GM21423 (cell line): ENCODE data around the gene SLC7A1.

Experiments
- ATAC-seq: cut with Tn5 transposase; IDR thresholded peaks from one replicate; pipeline ENCODE4 v1.9.1; 2021; ENCODE audit warnings: mild to moderate bottlenecking, moderate library complexity; ENCODE audit not compliant: unreplicated experiment

The SLC7A1 gene

GRCh38 chr13:29562786-29563438, 32.6 kb downstream of the SLC7A1 start:
- ATAC-seq = no peak

- no peak for ATAC-seq
Measured at GRCh38 chr13:29561918-29562317, 33.6 kb downstream of the SLC7A1 start.

DNA sequence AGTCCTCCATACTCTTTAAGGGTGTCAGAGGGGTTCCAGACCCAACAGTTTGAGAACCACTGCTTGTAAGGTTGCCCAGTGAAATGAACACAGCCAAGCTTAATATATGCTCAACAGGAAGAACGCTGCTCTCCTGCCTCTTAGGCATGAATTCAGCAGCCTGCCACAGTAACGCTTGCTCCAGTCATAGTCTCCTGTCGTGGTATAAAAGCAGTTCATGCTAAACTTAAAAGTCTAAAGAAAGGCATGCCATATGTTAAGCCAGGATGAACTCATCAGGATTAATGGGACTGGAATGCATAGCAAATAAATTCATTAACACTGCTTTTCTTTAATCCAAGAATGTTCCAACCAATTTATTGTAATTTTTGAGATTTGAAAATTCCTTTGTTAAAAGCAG, 38.7 kb downstream of the SLC7A1 start:
- no peak for ATAC-seq

GRCh38 chr13:29551214-29551613, 44.3 kb downstream of the SLC7A1 start:
- no peak for ATAC-seq

DNA sequence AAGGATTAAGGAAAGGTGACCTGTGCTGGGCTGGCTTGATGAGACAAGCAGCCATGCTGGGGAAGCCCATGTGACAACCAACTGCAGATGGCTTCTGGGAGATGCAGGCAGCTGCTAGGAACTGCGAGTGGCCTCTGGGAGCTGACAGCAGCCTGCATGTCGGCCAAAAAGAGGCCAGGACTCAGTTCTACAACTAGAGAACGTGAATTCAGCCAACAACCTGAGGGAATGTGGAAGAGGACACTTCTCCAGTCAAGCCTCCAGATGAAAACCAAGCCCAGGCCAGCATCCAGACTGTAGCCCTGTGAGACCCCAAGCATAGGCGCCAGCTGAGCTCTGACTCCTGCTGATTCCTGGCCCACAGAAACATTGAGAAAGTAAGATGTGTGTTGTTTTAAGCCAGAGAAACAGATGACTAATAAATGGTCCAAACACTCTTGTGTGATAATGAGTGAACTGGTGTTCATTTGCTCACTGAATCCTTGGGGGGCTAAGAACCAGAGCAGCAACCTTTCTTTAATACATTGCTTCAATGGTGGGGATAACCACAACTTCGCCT, 45.0 kb downstream of the SLC7A1 start:
- ATAC-seq = no peak

GRCh38 chr13:29548722-29549121, 46.8 kb downstream of the SLC7A1 start:
- ATAC-seq = no peak

- no peak for ATAC-seq
Measured at GRCh38 chr13:29547153-29547552, 48.3 kb downstream of the SLC7A1 start.

DNA sequence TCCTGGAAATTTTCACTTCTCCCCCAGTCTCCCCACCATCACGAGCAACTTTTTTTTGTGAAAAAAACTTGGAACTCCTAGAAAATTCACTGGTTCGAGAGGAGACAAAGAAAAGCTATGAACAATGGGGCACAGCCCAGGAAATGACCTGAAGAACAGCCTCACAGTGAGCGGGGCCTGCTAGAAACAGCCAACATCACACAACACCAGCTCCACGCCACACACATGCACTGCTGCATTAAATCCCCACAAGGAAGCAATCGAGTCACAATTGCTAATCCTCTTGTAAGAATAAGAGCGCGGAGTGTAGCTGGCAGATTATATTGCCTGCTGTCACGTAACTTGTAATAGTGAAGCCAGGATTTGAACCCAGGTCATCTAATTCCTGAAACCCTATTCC, 48.8 kb downstream of the SLC7A1 start:
- no peak for ATAC-seq

DNA sequence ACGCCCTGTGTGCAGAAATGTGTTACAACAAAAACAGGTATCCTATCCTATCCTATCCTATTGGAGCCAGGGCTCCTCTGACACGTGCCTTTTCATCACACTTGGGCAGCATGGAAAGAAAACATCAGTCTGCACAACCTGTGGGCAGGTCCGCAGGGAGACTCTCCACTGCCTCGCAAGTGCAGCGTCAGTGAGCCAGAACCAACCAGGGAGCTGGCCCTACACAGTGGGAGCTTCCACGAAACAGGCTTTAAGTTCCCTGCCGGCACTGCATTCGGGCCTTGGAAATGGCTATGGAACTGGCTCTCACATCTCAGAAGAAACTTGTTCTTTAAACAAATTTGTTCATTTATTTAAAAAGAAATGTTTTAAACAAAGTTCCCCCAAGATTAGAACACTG, 49.5 kb downstream of the SLC7A1 start:
- ATAC-seq = no peak

DNA sequence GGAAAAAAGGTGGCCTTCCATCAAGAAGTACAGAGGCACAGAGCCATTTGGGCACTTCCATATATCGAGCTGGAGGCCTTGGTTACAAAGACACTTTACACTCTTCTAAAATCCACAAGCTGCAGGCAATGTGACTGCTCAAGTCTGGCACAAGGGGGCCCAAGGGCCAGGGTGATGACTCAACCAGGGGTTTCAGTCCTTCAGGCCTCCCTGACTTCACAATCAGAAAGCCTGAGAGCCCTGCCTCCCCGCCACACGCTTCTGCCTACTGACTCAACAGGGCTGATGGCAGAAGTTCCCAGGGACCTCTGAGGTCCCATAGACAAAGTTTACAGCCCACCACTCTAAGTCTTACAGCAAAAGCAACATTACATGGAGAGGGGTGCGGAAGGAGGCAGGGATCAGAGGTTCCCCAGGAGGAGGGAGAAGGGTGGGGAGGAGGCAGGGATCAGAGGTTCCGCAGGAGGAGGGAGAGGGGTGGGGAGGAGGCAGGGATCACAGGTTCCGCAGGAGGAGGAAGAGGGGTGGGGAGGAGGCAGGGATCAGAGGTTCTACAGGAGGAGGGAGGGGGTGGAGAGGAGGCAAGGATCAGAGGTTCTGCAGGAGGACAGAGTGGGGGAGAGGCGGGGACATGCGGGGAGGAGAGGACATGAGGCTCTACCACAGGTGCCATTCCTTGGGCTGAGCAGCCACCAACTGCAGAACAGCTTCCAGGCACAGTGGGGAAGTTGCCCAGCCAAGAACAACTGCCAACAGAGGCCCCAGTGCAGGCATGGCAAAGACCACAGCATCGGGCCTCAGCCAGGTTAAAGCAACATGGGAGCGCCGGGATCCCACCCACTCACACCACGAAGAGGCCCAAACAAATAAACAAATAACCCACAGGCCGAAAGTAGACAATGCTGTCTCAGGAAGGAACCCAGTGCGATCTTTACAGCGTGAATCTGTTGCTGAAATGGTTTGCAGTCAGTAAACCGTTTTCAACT, 52.0 kb downstream of the SLC7A1 start:
- peak; percentile 96 for ATAC-seq

- ATAC-seq = no peak
Measured at GRCh38 chr13:29542381-29542780, 53.1 kb downstream of the SLC7A1 start.

DNA sequence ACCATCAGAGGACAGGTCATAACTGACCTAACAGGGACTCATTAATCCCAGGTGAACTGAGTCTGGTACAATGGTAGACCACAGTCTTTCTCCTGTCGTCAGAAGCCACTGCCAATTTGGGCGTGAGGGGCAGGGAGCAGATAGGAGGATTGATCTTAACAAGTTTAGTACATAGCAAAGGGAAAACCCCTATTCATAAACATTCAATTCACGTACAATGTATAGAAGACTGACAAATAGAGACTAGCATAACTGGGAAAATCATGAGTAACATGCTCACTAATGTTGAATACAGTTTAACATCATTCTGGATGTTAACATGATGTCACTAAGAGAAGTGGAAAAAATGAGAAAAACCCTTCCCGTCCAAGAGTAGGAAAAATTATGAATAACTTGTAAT, 54.1 kb downstream of the SLC7A1 start:
- no peak for ATAC-seq

GRCh38 chr13:29540799-29541198, 54.7 kb downstream of the SLC7A1 start:
- no peak for ATAC-seq

- no peak for ATAC-seq
Measured at GRCh38 chr13:29540334-29540733, 55.2 kb downstream of the SLC7A1 start.

- no peak for ATAC-seq
Measured at GRCh38 chr13:29539856-29540255, 55.6 kb downstream of the SLC7A1 start.

DNA sequence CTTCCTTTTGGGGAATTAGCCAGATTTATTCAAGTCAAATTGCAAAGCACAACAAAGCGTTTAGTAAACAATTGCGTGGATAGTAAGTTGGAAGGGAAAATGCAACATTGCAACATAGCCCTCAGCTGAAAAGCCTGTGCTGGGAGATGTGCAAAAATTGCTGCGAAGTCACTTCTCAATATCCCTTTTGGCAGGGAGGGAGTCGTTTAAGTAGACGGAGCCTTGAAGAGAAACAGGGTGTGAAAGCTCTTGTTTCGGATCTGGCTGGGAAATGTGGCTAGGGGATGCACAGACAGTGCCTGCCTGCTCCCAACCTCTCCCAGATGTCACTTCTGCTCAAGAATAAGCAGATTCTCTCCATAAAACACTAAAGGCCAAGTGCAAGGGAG, 56.8 kb downstream of the SLC7A1 start:
- no peak for ATAC-seq

GRCh38 chr13:29537736-29538651, 57.5 kb downstream of the SLC7A1 start:
- no peak for ATAC-seq

DNA sequence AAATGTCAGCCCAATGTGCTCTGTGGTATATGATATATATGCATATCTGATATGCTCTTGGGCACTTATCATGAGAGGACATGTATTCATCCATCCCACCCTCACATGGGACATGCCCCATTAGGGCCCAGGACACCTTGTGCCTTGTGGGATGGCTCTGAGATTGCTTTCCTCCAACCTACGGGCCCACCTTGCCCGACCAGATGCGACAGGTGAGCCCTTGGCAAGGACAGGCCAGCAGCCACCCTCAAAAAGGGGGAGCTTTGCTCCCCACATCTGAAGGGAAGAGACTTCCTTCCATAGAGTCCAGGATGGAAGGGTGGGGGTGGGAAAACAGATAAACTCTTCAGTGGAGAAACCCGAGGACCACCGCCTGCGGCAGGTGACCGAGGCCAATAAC, 58.6 kb downstream of the SLC7A1 start:
- ATAC-seq = no peak

DNA sequence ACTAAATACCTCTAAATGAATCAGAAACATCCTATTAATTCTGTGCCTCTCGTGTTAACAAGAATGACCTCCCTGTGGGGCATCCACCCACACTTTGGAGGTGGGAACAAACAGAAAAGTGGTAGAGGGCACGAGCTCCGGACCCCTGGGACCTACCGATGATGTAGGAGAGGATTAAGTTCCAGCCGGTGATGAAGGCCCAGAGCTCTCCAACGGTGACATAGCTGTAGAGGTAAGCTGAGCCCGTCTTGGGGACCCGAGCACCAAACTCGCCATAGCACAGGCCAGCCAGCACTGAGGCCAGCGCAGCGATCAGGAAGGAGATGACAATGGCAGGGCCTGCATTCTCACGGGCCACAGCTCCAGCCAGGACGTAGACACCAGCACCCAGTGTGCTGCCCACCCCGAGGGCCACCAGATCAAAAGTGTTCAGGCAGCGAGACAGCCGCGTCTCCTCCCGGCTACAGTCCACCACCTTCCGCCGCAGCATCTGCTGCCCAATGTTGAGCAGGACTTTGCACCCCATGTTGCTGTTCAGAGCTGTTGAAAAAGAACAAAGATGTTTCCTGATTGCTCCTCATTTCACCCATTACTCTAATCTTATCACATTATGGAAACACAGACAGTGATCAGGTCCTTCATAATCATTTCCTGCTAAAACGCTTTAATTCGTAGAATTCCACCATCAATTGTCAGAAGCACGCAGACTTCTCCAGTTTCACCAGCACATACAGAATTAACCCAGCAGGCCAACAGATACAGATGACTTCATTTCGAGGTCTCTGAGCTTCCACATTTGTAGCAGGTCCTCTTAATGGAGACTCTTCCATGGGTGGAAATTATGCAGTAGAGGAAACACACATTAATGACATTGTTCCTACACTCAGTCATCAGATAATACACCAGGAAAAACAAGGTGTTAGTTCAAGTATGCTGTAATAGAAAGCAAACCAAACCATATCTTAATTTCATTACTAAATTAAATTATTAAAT, 59.5 kb downstream of the SLC7A1 start:
- ATAC-seq = no peak

DNA sequence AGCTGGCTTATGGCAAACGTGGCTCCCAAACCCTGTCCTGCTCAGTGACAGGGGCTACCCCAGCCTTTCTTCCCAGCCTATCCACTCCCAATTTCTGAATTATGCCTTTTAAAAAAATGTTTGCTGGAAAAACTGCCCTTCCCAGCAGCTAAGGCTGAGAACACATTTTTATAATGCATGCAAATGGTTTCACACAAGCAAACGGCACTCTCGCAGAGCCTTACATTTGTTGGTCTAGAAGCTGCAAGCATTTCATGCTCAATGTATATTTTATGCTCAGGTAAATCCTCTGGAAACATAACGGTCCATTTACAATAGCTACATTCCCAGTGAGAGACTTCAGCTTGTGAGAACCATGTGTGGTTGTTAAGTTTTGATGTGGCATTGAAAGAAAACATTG, 61.4 kb downstream of the SLC7A1 start:
- no peak for ATAC-seq
